HL-60/S4 treated with phorbol 12-myristate 13-acetate at 8.2 ng/mL for 4 days and 3 days (cell line): ENCODE data around the gene IL6.
"Not testable (repeated sequence)": the region's sequence is repeated elsewhere in the genome, so short reads cannot be mapped to it uniquely, and the experiment has no call there.

Experiments used
- in situ Hi-C: fragments of 300-500 bp; cut with MboI; formaldehyde crosslinking; loops from 2 replicates; pipeline ENCODE4 v1.15.0; 2022; ENCODE audit warnings: low sequenced_read_pairs

Gene IL6

GRCh38 chr7:22776964-22777363 is 50.0 kb downstream of the IL6 start:
- in situ Hi-C loops: no loop called here

DNA sequence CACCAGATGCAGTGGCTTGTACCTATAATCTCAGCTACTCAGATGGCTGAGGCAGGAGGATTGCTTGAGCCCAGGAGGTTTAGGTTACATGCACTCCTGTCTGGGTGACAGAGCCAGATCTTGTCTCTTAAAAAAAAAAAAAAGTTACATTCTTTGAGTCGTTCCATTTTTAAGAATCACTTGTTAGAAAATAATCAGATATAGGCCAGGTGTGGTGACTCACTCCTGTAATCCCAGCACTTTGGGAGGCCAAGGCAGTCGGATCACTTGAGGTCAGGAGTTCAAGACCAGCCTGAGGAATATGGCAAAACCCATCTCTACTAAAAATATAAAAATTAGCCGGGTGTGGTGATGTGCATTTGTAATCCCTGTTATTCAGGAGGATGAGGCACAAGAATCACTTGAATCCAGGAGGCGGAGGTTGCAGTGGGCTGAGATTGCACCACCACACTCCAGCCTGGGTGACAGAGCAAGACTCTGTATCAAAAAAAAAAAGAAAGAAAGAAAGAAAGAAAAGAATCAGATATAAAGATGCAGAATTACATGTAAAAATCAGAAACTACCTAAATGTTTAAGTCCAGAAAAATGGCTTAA is 52.8 kb downstream of the IL6 start:
- in situ Hi-C loops: not testable (repeated sequence)

- in situ Hi-C loops: no loop called here
These were observed 54.3 kb downstream of the IL6 start for GRCh38 chr7:22781230-22781711.
